Measurements from ENCODE around the gene ABCC6.
A peak's percentile ranks its signal among the peaks of the same experiment; 100 is the strongest.

ABCC6 gene

DNA sequence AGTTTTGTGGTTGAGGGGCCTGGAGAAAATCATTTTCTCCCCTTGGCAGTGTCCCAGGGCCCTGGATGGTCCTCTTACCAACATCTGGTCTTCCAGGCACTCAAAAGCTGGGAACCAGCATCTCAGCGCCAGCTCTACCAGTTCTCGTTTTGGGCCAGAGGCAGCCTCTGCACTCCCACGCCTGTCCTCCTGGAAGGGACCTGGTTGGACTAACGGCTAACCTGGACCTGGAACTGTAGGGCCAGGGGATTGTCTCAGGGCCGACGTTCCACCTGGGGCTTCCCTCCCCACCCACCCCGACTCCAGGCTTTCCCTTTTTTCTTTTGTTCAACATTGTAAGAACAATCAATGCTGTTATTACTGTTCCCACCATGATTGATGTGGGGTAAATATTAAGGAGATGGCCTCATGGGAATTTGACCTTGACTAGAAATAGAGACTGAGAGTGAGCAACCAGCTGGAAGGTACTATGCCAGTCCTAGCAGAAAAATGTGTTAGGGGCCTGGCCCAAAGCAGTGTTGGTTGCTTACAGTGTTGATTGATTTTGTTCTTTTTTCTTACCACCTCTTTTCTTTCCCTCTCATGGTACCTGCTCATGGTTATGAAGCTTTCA lies 81.4 kb downstream of the ABCC6 start:
- DNase-seq (ENCODE audit: low spot score) = no peak

DNA sequence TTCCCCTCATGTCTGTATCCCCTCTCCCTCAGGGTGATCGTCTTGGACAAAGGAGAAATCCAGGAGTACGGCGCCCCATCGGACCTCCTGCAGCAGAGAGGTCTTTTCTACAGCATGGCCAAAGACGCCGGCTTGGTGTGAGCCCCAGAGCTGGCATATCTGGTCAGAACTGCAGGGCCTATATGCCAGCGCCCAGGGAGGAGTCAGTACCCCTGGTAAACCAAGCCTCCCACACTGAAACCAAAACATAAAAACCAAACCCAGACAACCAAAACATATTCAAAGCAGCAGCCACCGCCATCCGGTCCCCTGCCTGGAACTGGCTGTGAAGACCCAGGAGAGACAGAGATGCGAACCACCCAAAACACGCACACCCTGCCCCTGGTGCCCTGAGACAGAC lies 82.2 kb downstream of the ABCC6 start:
- DNase-seq (ENCODE audit: low spot score) = no peak

DNA sequence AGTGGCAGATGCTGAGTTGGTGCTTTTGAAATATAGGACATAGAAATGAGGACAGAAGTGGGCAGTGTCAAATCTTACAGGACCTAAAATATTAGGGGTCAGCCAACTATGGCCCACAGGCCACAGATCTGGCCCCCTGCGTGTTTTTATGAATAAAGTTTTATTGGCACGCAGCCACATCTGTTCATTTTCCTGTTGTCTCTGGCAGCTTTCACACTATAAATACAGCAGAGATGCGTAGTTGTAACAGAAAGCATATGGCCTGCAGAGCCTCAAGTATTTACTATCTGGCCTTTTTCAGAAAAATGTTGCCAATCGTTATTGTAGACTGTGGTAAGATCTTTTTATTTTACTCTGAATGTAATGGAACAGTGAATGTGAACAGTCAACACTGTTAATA lies 82.8 kb downstream of the ABCC6 start:
- DNase-seq (ENCODE audit: low spot score) = no peak

DNA sequence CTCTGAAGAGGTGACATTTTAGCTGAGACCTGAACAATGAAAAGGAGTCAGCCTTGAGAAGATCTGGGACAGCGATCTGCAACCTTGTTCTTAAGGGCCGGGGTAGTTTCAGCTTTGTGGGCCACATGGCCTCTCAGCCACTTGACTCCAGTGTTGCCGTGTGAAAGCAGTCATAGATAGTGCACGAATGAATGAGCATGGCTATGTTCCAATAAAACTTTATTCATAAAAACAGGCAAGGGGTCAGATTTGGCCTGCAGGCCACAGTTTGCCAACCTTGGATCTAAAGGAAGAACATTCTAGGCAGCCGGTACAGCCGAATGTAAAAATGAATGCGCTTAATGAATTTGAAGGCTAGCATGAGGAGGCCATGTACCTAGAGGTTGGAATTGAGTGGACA lies 83.5 kb downstream of the ABCC6 start:
- DNase-seq (ENCODE audit: low spot score) = no peak

DNA sequence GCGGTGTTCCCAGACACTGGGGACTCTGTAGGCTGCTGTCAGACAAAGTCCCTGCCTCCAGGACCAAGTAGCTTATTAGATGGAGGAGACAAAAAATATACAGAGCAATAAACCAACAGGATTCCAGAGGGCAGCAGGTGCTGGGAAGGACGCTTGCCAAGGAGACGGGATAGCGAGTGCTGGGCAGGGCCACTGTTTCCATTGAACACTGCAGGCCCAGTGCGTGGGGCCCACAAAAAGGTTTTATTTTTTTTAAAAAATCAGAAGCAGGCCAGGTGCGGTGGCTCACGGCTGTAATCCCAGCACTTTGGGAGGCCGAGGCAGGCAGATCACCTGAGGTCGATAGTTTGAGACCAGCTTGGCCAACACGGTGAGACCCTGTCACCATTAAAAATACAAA lies 84.2 kb downstream of the ABCC6 start:
- DNase-seq (ENCODE audit: low spot score) = no peak

DNA sequence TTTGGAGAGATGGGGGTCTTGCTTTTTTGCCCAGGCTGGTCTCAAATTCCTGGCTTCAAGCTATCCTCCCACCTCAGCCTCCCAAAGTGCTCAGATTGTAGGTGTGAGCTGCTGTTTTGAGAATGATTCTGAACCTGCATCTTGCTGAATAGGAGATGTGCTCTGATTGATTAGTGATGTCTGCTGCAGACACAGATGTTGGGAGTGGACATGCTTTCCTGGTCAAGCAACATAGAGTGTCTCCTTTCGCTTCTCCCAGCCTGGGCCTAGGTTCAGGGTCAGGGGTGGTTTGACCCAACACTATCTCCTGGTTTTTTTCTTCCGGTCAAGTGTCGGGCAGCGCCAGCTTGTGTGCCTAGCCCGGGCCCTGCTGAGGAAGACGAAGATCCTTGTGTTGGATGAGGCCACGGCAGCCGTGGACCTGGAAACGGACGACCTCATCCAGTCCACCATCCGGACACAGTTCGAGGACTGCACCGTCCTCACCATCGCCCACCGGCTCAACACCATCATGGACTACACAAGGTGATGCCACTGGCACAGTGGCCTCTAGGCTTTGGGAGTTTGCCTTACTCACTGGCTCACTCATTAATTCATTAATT lies 85.2 kb downstream of the ABCC6 start:
- no peak for DNase-seq (ENCODE audit: low spot score)

DNA sequence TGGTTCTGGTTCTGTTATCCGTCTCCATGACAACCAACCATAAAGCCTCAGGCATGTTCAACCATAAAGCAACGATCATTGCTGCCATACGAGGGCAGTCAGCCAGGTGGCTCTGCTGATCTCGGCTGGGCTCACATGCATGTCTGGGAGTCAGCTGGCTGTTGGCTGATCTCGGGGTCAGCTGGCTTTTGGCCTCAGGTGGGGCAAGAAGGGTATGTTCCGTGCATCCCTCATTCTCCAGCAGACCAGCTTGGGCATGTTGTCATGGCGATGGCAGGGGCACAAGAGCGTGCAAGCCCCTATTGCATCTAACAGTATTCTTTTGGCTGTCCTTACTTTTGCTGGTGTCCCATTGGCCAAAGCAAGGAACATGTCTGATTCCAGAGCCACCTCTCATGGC lies 86.2 kb downstream of the ABCC6 start:
- DNase-seq (ENCODE audit: low spot score) = no peak

DNA sequence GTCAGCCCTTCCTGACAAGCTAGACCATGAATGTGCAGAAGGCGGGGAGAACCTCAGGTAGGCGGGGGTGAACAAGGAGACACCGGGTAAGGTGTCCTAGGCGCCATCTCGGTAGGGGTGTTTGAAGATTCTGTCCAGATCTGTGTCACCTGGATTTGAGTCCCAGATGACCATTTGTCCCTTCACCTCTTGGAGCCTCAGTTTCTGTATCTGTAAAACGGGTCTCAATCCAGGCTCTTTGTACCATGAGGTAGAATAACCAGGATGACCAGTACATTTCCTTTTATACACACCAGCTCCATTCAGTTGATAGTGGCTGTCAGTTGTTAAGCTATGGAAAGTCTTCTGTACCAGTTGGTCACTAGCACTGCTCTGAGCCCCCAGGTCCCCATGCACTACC lies 86.7 kb downstream of the ABCC6 start:
- no peak for DNase-seq (ENCODE audit: low spot score)

DNA sequence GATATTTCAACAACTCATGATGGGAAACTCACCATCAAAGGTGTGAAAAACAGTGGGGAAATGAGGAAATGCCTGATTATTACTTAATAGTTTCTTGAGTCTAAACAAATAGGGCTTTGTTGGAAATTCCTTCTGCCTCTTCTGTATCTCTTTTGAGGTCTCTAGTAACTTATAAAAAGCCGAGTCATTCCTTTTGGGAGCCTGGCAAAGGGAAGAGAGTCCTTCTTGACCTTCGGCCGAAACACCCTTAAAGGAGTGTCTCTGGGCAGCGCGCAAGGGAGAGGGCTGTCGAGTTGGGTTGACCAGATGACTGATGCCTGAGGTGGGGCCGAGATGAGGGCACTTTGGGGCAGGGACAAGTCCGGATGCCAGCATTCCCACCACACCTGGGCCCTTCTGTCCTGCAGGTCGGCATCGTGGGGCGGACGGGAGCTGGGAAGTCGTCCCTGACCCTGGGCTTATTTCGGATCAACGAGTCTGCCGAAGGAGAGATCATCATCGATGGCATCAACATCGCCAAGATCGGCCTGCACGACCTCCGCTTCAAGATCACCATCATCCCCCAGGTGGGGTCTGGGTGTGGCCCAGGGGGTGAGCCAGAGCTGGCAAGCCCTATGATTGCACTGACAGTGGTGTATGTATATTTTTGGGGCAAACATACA lies 89.2 kb downstream of the ABCC6 start:
- no peak for DNase-seq (ENCODE audit: low spot score)

DNA sequence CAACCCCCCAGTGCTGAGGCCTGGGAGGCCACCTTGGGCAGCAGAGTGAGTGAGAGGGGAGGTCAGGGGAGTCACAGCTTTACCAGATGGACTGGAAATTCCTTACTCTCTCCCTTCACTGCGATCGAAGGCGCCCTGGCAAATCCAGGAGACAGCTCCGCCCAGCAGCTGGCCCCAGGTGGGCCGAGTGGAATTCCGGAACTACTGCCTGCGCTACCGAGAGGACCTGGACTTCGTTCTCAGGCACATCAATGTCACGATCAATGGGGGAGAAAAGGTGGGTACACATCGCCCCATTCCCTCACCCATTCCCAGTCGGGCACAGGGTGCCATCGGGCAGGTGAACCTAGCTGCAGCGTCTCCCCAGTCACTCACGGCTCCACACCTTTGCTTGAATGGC lies 91.6 kb downstream of the ABCC6 start:
- DNase-seq (ENCODE audit: low spot score) = no peak

DNA sequence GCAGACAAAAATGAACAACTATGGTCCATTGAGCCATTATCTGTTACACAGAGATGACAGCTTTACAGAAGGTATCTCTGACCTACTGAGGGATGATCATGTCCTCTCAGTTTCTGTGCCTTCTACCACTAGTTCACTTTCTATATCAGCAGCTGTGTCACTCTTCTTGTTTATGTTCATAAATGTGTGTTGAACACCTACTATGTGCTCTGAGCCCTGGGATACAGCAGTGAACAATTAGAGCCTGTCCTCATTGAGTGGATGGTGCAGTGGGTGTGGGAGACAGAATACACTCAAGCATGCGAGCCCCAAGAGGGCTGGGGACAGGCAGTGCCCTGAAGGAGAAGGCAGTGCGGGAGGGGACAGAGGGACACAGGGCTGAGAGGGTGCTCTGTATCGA lies 92.1 kb downstream of the ABCC6 start:
- no peak for DNase-seq (ENCODE audit: low spot score)

DNA sequence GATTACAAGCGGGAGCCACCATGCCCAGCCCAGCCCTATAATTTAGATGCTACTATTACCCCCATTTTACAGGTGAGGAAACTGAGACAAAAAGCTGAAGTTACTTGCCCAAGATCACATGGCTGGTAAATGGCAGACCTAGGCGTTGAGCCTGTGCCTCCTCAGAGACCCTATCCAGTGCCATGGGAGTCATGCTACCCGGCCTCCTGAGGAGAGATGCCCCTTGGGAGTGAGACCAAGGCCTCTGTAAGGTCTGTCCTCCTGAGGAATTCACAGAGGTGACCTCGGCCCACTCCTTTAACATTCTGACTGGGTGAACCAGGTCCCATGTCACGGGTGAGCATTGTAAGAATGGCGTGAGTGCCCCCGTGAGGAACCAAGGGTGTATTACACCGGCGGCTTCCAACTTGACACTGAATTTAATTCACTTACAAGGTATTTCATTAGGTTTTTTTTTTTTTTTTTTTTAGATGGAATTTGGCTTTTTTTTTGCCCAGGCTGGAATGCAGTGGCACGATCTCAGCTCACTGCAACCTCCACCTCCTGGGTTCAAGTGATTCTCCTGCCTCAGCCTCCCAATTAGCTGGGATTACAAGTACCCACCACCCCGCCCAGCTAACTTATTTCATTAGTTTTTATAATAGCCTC lies 95.7 kb downstream of the ABCC6 start:
- peak; percentile 51 for DNase-seq (ENCODE audit: low spot score)

DNA sequence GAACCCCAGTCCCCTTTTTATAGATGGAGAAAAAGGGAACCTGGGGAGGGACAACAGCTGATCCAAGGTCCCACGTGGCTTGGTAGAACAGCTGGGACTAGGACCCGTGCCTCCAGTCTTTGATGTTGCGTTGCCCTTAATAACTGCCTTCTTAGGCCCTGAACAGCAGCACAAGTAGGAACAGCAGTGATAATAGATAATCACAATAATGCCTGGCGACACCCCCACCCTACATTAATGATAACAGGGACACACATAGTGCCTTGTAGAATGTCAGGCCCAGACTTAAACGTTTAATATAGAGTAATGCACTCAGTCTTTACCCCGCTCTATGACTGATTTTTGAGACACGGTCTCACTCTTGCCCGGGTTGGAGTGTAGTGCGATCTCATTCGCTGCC lies 96.4 kb downstream of the ABCC6 start:
- no peak for DNase-seq (ENCODE audit: low spot score)

DNA sequence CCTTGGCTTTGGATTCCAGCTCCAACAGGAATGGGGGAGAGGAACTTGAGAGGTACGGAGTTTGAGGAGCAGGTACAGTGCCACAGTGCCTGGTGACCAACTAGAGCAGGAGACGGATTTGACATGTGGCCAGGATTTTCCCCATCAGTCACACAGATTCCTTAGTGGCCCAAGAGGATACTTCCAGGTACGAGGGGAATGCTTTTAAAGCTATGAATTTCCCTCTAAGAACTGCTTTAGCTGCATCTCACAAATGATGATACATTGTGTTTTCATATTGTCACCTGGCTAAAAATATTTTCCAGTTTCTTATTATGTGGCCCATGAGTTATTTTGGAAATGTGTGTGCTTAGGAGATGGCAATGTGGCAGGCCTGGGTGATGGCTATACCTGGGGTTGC lies 98.3 kb downstream of the ABCC6 start:
- DNase-seq (ENCODE audit: low spot score) = no peak

DNA sequence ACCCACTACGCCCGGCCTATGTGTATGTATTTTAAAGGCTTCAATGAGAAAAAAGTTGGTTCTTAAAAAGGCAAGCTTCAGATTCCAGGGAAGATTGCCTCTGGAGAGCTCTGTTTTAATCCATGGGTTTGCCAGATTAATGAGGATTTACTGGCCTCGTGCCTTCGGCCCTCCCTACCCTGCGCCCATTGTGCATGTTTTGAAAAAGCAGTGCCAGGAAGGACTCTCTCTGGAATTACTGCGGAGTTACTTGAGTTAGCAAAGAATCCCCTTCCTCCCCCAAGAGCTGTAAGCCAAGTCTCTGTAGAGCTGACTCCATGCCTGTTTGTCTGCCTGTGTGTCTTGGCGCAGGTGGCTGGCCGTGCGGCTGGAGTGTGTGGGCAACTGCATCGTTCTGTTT lies 98.9 kb downstream of the ABCC6 start:
- no peak for DNase-seq (ENCODE audit: low spot score)

DNA sequence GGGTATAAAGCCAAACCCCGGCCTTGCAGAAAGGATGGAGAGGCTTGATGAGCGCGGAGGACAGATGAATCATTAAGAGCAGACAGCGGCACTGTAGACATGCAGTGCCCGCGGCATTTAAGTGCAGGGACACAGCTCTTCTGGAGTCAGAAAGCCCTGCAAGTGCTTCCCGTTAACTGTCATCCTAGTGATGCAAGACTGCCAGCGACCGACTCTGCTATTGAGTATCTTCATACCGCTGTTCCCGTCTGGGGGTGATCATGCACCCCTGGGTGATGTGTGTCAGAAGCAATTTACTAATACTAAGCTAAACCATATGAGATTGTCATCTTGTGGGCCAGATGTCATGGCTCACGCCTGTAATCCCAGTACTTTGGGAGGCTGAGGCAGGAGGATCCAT lies 101.0 kb downstream of the ABCC6 start:
- DNase-seq (ENCODE audit: low spot score) = no peak

DNA sequence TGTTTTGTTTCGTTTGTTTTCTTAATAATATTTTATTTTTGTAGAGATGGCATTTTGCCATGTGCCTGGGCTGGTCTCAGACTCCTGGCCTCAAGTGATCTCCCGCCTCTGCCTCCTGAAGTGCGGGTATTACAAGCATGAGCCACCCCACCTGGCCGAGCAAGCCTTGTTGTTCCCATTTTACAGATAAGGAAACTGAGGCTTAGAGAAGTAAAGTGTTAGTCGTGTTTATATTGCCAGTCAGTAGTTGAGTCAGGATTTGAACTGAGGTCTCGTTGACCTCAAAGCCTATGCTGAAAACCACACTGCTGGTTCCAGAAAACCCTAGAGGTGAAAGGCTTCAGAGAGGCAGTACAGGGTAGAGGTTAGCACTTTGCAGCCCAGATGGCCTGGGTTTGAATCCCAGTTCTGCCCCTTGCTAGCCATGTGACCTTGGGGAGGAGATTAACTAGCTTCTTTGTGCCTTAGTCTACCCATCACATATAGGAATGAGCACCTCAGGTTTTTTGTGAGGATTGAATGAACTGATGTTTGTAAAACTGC lies 102.0 kb downstream of the ABCC6 start:
- no peak for DNase-seq (ENCODE audit: low spot score)

DNA sequence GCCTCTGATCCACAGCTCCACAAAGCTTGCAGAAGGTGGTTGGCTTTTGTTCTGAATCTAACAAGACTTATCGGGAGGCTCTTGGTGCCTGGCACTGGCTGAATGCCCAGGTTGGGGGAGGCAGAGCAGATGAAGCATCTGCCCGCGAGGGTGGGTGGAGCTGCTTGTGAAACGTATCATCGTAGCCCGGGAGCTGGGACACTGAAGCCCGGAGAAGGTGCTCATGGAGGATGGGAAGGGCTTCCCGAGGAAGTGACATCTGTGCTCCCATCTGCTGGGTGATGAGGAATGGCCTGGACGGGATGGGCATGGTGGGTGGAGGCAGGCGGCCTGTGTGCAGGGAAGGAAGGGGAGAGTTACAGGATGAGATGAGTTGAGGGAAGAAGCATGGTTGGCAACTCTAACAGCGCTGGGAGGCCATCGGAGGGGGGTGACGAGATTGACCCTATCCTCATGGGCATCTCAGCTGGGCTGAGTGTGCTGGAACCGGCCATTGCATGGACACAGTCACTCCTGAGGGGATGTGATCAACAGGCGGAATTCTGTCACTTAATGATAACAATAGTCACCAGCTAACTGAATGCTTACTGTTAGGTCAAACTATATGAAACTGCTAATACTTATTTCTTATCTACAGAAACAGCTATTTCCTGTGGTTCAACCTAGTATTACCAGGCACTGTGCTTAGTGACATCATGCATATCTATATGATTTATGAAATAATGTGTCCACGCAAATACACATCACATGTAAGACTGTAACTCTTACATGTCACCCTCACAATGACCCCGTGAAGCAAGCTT lies 102.7 kb downstream of the ABCC6 start:
- DNase-seq (ENCODE audit: low spot score) = no peak

DNA sequence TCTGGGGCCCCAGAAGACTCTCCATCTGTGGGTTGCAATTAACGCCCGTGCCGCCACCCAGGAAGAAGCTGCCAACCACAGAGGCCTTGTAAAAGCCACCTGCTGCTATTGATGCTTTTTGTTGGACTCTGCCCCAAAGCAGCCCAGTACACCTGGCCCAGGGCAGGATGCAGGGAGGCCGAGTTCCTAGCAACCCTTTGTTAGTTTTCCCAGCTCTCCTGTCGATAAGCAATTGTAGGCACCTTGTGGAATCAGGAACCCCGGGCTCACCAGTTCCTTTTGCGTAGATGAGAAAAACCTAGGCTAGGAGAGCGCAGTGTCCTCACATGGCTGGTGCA lies 103.3 kb downstream of the ABCC6 start:
- peak; percentile 36 for DNase-seq (ENCODE audit: low spot score)

DNA sequence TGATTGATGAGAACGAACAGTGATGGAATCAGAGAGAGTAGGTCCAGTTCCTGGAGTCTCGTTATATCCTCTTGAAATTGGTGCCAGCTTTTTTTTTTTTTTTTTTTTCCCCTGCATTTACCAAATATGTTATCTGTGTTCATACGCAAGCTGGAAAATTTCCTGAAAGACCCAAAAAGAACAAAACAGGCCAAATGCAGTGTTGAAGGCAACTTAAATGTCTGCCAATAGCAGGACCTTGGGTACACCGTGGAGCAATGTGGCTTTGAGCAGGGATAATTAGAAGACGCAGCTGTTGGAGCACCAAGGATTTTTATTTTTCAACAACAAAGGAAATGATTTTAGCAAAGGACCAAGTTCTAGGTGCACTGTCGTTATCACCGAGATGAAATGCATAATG lies 105.0 kb downstream of the ABCC6 start:
- DNase-seq (ENCODE audit: low spot score) = no peak

DNA sequence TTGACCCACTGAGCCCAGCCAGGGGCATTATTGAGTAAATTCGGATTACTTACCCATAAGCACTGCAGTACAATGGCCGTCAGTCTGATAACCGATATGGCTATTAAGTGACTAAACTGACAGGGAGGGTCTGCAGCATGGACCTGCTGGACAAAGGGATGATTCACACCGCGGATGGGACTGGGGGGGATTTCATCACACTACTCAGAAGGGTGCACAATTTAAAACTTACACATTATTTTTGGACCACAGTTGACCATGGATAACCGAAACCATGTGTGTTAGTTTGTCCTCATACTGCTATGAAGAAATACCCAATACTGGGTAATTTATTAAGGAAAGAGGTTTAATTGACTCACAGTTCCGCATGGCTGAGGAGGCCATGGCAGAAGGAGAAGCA lies 106.5 kb downstream of the ABCC6 start:
- no peak for DNase-seq (ENCODE audit: low spot score)

DNA sequence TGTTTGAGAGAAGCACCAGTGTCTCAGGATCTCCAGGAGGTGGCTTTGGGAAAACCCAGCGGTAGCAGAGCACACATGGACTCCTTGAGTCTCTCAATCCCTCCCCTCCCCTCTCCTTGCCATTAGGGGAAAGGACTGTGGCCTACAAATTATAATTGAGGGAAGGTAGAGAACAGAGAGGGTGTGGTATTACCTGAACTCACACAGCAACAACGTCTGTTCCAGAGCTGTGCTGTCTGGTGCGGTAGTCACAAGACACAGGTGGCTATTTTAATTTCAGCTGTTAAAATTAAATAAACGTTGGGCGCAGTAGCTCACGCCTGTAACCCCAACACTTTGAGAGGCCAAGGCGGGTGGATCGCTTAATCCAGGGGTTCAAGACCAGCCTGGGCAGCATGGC lies 110.2 kb downstream of the ABCC6 start:
- no peak for DNase-seq (ENCODE audit: low spot score)

Data from SW480 (cell line).